HG03520 (cell line): ENCODE data around the gene TMEM14C.
A peak's percentile ranks its signal among the peaks of the same experiment; 100 is the strongest.

Source experiments
- ATAC-seq: cut with Tn5 transposase; IDR thresholded peaks from one replicate; pipeline ENCODE4 v1.9.1; 2021; ENCODE audit warnings: mild to moderate bottlenecking, moderate library complexity; ENCODE audit not compliant: unreplicated experiment

TMEM14C gene

DNA sequence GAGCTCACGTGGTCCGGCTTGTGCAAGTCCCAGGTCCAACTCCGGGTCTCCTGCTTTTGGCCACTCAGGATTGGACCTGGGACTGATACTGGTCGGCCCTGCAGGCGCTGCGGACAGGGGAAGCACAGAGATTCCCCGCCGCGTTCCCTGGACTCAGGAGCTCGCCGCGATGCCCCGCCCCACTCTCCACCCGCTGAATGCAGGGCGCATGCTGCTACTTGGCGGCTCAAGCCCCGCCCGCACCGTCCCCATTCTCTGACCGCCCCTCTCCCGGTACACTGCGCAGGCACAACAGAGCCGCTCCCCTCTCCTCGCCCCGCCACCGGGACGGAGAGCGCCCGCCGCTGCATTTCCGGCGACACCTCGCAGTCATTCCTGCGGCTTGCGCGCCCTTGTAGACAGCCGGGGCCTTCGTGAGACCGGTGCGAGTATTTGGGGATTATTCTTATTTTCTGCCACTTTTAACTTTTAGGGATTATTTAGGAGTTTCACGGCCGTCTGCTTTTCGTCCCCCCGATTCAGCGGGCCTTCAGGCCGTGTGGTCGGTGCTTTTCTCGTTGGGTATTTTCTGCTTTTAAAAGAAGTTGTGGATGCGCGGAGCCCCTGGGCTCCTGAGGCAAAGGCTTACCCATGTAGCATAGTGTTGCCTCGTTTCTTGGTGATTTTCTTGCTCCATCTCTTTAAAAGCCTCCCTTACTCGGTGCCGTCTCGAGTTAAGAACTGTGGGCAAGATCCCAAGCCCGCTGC lies at the start of gene TMEM14C:
Gene TMEM14C, plus strand, starts transcription at position 251 of the 747 bp plus-strand sequence. CDS start 1,544 bp downstream, outside the sequence.
- peak; percentile 93 for ATAC-seq

- no peak for ATAC-seq
Measured at GRCh38 chr6:10676403-10676802, 46.5 kb upstream of the TMEM14C start.

DNA sequence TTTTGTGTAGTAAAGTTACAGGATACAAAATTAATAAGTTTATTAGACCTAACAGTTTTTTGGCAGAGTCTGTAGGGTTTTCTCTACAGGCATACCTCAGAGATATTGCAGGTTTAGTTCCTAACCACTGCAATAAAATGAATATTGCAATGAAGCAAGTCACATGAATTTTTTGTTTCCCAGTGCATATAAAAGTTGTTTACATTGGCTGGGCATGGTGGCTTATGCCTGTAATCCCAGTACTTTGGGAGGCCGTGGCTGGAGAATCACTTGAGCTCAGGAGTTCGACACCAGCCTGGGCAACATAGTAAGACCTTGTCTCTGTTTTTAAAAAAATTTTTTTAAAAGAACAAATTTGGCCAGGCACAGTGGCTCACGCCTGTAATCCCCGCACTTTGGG lies 44.4 kb upstream of the TMEM14C start:
- ATAC-seq: no peak

GRCh38 chr6:10681795-10682194 lies 41.1 kb upstream of the TMEM14C start:
- ATAC-seq: no peak

DNA sequence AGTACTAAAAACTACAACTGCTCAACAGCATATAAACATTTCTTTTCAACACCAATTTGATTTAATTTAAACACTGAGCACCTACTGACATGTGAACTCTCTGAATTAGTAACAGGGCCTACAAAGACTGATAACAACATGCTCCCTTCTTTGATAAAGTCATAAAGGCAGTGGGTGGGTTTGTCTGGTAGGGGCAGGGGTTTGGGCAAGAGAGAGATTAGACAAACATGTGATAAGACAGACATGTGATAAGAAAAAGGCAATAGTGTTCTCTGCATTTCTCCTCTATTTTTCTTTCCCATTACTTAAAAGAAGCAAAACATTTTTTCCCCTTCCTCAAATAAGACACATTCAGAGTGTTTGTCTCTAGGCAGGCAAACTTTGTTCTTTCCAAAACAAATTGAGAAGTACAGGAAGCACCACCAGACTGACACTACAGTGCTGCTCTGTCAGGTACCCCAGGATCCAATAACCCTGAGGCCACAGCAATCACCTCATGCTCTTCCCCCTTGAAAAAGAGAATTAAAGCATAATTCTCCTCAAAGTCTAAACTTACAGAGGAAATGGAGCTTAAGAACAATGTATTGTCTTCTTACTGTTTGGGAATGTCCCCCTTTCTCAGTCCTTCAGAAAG lies 40.4 kb upstream of the TMEM14C start:
- no peak for ATAC-seq

DNA sequence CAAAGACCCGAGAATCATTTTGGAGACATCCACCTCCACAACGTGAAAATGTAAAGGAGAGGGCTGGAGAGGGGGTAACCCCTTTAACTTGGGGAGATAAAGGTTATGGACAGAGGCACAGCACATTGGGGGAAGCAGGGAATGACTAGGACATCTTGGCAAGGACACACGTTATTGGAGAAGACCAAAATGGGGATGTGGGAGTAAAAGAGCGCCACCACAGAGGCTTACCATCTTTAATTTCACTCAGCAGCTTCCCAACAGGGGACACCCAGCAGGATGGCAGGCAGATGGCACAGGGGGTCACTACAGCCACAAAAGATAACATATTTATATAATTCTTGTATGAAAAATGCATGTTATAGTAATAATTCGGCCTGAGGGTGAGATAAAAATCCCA lies 38.3 kb upstream of the TMEM14C start:
- no peak for ATAC-seq

GRCh38 chr6:10685092-10685915 lies 37.6 kb upstream of the TMEM14C start:
- no peak for ATAC-seq

- ATAC-seq: no peak
Measured at GRCh38 chr6:10686901-10687300, 36.0 kb upstream of the TMEM14C start.

DNA sequence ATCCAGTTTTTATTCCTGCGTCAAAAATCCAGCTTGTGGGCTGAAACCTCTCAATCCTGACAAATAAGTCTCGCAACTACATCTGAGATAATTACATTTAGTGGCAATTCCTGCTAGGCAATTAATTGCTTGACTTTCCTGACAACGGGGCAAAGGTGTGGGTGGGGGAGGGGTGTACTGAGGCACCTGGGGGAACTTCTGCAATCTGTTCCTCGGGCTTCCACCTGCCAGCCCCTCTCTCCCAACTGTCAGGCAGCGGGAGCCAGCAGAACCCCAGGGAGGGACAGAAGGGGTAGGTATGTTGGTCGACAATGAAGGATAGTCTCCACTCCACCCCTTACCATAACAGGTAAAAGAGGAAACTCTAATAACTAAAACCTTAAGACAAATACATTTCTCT lies 35.3 kb upstream of the TMEM14C start:
- no peak for ATAC-seq

DNA sequence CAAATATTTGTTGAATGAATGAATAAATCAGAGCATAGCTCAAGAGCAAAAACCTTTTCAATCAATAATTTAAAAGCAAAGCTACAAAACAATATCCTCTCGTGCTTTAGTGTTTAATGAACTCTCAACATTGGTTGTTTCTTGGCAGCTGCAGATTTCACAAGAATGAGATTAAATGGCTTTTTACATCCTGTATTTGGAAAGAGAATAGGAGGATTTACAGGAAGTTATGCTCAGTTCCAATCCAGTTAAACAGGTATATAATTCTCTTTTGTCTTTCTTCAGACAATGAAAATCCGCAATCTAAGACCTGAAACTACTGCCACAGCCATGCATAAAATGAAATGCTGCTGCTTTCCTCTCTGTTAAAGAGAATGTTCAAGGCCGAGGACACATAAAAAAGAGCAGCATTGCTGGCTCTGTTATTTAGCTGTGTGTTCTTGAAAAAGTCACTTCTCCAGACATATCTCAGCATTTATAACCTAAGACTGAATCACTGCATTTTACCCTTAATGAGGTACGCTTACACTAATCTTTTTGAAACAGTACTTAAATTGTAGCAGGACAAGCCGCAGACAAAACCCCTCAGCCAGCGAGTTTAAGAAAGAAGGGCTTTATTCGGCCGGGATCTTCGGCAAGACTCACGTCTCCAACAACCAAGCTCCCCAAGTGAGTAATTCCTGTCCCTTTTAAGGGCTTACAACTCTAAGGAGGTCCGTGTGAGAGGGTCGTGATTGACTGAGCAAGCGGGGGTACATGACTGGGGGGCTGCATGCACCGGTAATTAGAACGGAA lies 32.0 kb upstream of the TMEM14C start:
- ATAC-seq: no peak

GRCh38 chr6:10692965-10693538 lies 29.8 kb upstream of the TMEM14C start:
- no peak for ATAC-seq

- peak; percentile 95 for ATAC-seq
Measured at GRCh38 chr6:10694302-10695085, 28.4 kb upstream of the TMEM14C start, which contains the start of the genes C6orf52 and PAK1IP1. Gene C6orf52 (minus strand): TSS chr6:10694616. CDS start chr6:10687550, 7,066 bp downstream. Gene PAK1IP1 (plus strand): TSS chr6:10694972. CDS start chr6:10694986, 14 bp downstream.

GRCh38 chr6:10695086-10695657 lies 27.7 kb upstream of the TMEM14C start:
- no peak for ATAC-seq

DNA sequence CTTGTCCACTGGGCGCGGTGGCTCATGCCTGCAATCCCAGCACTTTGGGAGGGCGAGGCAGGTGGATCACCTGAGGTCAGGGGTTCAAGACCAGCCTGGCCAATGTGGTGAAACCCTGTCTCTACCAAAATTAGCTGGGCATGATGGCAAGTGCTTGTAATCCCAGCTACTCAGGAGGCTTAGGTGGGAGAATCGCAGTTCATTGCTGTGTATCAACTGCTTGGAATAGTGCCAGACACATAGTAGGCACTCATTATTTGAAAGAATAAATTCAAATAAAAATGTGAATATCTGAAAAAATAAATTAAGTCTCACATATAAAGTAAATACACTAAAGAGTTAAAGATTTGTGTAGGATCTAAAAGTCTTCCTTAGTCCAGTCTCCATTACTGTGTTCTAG lies 26.2 kb upstream of the TMEM14C start:
- no peak for ATAC-seq

GRCh38 chr6:10713962-10714361 lies 8.9 kb upstream of the TMEM14C start:
- no peak for ATAC-seq

DNA sequence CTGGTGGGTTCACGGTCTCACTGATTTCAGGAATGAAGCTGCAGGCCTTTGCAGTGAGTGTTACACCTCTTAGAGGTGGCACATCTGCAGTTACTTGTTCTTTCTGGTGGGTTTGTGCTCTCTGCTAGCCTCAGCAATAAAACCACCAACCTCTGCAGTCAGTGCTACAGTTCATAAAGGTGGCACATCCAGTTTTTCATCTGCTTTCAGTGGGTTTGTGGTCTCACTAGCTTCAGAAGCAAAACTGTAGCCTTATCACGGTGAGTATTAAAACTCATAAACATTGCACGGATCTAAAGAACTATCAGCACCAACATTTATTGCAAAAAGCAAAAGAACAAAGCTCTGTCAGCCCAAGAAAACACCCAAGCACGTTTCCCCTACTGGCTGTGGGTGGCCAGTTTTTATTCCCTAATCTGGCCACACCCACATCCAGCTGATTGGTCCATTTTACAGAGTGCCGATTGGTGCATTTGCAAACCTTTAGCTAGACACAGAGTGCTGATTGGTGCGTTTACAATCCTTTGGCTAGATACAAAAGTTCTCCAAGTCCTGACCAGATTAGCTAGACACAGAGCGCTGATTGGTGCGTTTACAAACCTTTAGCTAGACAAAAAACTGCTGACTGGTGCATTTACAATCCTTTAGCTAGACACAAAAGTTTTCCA lies 3.4 kb upstream of the TMEM14C start:
- no peak for ATAC-seq

DNA sequence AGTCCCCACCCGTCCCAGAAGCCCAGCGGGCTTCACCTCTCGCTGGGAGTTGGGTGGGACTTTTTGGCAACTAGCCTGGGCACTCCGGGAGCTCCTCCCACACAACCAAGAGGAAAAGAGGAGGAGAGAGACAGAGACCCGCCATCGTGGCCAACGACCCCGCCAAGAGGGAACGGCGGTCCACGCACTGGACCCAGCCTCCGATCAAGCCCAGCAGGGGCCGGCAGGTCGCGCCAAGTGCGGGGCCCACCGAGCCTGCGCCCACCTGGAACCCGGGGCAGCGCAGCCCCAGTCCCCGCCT lies 3.0 kb upstream of the TMEM14C start:
- ATAC-seq: no peak

GRCh38 chr6:10720265-10720959 lies 2.5 kb upstream of the TMEM14C start:
- peak; percentile 26 for ATAC-seq
